T-helper 2 cell (primary cell): ENCODE data around the gene ZNF687.
"Not testable (repeated sequence)": the region's sequence is repeated elsewhere in the genome, so short reads cannot be mapped to it uniquely, and the experiment has no call there.

Source experiments
- DNase-seq, 5 experiments: peaks; one replicate each; pipeline versions ENCODE4 v3.0.0 to v3.0.0-alpha.2; 2012 to 2022
- total RNA-seq, 2 donors: gene quantifications; one replicate each; lab custom pipeline; 2026; lab: John Stamatoyannopoulos, UW

The ZNF687 gene, protein sequence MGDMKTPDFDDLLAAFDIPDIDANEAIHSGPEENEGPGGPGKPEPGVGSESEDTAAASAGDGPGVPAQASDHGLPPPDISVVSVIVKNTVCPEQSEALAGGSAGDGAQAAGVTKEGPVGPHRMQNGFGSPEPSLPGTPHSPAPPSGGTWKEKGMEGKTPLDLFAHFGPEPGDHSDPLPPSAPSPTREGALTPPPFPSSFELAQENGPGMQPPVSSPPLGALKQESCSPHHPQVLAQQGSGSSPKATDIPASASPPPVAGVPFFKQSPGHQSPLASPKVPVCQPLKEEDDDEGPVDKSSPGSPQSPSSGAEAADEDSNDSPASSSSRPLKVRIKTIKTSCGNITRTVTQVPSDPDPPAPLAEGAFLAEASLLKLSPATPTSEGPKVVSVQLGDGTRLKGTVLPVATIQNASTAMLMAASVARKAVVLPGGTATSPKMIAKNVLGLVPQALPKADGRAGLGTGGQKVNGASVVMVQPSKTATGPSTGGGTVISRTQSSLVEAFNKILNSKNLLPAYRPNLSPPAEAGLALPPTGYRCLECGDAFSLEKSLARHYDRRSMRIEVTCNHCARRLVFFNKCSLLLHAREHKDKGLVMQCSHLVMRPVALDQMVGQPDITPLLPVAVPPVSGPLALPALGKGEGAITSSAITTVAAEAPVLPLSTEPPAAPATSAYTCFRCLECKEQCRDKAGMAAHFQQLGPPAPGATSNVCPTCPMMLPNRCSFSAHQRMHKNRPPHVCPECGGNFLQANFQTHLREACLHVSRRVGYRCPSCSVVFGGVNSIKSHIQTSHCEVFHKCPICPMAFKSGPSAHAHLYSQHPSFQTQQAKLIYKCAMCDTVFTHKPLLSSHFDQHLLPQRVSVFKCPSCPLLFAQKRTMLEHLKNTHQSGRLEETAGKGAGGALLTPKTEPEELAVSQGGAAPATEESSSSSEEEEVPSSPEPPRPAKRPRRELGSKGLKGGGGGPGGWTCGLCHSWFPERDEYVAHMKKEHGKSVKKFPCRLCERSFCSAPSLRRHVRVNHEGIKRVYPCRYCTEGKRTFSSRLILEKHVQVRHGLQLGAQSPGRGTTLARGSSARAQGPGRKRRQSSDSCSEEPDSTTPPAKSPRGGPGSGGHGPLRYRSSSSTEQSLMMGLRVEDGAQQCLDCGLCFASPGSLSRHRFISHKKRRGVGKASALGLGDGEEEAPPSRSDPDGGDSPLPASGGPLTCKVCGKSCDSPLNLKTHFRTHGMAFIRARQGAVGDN
- 43.3 to 44.0 reads per million in 2 donors for total RNA-seq

DNA sequence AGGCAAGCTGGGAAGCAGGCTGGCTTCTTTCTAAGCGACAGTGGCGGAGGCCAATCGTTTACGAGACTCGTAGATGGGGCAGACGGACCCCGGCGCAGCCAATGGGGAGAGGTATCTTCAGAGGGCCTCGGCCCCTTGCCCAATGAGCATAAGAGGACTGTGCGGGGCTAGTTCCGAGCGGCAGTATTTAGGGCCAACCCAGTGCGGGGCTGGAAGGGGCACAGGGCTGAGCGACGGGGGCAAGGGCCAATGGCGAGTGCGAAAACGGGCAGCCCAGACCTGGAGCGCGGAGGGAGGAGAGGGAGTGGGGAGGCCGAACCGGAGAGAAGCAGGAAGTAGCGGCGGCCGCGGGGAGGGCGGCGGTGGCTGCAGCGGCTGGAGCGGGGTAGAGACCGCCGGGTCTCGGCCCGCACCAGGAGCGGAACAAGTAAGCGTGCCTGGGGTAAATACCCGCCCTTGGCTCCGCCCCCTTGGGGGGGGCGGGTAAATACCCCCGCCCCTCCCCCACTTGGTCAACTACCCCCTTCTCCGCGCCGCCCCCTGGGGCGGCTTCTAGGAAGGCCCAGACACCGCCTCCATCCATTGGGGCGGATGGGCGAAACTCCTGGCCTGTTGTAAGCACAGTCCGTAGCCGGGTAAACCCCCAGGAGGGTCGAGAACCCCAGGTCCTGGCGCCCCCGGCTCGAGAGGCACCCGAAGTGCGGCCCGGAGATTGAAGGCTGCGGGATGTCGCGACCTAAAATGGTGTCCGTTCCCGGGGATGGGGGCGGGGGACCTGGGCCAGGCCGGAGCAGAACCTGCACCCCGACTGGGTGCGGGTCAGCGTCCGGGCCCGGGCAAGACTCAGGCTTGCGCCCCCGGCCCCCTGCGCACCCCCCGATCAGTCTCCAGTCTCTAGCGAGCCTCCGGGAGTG lies at the start of gene ZNF687:
Gene ZNF687 (plus strand): TSS at position 331 of the 914 bp plus-strand sequence. CDS start 3,993 bp downstream, outside the sequence.
- DNase-seq, result peak; percentile 93 to 100 (median 97)

DNA sequence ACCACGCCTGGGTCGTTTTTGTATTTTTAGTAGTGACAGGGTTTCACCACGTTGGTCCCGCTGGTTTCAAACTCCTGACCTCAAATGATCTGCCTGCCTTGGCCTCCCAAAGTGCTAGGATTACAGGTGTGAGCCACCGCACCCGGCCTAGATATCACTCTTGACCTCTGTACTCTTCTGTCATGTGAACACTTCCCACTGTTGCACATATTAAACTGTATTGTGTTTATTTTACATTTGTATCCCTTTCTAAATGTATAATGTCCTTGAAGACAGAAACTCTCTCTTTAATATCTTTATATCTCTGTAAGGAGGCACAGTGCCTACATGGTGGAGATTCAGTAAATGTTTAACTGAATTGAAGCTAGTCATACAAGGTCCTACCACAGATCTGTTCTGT lies 46.9 kb upstream of the ZNF687 start:
- DNase-seq, result no peak

DNA sequence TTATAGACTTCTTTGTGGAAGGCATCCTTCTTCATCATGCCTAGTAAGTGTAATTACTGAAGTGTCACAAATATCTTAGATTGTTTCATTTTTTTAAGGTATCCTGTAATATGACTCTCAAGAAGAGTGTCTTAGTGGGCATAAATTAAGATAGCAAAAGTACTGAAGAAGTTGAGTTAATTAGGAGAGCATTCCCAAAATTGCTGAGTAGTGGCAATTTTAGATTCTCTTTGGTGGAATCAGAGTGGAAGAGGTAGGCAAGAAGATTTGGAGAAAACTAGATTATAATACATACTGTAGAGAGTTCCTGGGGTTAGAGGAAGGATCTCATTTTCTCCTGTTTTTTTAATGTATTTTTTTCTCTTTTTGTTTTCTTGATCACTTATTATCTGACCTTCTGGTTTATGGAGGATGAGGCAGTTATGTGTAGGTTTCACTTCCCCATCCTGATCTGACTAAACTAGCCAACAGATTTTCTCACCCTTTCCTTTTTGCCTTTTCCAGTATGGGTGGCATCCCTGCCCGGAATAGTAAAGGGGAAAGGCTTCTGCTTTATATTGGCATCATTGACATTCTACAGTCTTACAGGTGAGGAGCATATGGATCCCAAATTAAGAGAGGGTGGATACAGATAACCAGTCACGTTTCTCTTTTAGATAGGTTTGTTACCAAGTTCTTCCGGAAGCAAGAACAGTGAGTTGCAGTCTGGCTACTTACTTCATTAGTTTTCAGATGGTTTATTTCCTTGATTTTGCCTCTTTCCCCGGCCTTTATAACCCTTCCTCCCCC lies 44.2 kb upstream of the ZNF687 start:
- DNase-seq, result no peak

DNA sequence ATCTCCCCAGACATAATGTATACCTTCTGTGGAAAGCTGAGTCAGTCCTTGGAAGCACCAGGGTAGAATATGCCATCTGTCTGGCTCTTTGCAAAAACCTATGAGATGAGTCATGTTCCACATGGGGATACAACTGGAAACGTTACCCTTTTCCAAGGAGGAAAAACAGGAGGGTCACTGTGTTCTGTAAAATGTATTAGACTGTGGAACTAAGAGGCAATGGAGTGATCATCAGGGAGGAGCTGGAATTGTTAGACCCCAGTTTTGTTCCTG lies 43.7 kb upstream of the ZNF687 start:
- DNase-seq, result no peak

DNA sequence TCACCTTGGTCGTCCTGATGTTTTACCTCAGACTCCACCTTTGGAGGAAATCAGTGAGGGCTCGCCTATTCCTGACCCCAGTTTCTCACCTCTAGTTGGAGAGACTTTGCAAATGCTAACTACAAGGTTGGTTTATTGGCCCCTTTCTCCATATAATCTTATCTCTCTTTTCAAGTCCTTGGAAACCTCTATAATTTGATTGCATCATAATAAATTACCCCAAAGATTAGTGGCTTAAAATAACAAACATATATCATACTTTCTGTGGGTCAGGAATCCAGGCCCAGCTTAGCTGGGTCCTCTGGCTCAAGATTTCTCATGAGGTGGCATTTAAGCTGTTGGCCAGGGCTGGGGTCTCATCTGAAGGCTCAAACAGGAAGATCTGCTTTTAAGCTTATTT lies 39.7 kb upstream of the ZNF687 start:
- DNase-seq, result no peak

DNA sequence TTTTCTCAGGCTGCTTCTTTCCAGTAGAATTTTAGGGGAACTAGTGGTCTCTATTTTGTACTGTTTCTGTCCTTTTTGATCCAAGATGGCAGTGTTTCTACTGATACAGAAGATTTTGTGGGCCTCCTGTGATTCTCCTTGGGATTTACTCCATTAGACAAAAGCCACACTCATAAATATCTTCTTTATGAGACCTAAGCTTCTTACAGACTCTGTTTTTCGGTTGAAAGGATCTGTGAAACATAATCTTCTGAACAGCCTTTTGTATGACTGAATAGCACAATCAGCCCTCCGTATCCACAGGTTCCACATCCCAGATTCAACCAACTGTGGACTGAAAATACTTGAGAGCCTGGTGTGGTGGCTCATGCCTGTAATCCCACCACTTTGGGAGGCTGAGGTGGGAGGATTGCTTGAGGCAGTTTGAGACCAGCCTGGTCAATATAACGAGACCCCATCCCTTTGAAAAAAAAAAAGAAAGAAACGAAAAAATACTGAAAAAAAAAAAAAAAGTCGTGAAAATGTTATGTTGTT lies 38.3 kb upstream of the ZNF687 start:
- no peak for DNase-seq

DNA sequence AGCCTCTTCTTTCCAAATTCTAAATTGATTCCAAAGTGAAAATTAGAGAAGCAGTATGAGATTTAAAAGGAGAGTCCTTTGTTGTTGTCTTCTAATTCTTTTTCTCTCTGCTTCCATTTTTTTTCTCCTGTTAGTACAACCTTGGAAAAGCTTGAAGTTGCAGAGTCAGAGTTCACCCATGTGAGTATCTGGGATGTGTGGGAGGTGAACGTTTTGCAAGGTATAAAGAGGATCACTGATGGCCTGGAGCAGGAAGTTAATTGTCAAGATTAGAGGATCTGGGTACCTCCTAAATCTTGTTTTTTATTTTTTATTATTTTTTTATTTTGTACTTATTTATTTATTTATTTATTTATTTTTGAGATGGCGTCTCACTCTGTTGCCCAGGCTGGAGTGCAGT lies 35.3 kb upstream of the ZNF687 start:
- no peak for DNase-seq

DNA sequence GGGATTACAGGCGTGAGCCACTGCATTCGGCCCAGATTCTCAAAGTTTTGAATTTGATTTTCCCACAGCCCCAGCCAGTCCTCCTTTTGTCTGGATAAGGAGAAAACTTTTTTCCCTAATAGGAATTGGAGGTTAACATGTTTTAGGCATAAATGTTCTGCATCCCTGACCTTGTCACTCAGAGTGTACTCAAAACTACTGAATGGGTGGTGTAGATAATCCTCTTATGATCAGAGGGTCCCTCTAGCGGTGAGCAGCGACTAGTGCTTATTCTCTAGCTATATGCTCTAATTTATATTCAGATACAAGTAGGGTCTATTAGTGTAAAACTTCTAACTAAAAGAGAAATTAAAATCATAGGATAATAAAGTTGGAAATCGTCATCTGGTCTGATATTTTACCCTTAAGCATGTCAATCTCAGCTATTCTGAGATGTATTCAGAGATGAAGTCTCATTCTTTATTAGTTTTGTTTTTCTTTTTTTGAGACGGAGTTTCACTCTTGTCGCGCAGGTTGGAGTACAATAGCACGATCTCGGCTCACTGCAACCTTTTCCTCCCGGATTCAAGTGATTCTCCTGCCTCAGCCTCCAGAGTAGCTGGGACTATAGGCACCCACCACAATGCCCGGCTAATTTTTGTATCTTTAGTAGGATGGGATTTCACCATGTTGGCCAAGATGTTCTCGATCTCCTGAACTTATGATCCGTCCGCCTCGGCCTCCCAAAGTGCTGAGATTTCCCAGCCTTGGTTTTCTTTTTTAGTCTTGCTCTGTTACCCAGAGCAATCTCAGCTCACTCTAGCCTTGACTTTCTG lies 30.2 kb upstream of the ZNF687 start:
- peak in 4 of 5 experiments; percentile 43 to 83 (median 47) for DNase-seq

DNA sequence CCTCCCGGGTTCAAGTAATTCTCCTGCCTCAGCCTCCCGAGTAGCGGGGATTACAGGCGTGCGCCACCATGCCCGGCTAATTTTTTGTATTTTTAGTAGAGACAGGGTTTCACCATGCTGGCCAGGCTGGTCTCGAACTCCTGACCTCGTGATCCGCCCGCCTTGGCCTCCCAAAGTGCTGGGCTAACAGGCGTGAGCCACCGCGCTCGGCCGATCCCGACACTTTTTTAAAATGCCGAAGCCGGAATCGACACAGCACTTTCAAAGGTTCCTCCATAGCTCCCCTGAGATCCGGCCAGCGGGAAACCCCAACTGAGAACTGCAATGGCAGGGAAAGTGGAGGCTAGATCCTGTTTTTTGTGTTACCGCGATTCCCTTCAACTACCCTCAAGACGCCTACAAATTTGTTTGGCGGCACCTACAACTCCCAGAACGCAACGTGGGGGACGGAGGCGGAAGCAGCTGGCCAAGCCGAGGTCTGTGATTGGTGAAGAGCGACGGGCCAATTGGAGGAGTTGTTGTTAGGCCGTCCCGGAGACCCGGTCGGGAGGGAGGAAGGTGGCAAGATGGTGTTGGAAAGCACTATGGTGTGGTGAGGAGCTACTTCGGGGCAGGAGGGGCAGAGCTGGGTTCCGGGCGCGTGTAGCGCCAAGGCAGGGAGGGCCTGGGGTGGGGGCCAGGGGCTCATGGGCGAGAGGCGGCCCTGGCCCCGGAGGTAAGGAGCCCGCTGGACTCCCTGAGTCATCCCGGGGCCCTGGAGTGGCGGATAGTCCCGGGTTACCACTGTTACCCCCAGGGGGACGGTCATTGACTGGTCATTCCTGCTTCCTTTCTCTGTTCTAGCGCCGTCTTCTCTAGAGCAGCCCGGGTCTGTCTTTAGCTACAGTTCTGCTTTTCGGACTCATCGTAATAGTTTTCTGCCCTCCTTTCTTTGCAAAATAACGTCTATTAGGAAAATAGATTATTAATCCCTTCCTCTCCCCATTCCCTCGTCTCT lies 27.6 kb upstream of the ZNF687 start, which contains the start of gene PSMD4:
Gene PSMD4 (plus strand): TSS at position 518 of the 997 bp plus-strand sequence. CDS start 49 bp downstream, at position 567.
- DNase-seq, result peak; percentile 72 to 98 (median 90)

DNA sequence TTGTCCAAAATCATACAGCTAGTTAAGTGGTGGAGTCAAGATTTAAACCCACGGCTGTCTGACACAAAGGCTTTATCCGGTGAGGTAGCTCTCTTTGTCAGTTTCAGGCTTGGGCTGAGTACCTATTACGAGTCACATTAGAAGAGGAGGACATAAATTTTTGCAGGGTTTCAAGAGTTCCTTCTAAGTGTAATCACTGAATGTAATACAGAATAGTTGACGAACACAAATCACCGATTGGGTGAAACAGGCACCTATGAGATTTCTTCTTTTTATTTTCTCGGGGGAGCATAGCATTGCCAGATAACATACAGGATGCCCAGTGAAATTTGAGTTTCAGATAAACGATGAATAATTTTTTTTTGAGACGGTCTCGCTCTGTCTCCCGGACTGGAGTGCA lies 26.7 kb upstream of the ZNF687 start:
- DNase-seq, result peak in 1 of 5 experiments; percentile 13

DNA sequence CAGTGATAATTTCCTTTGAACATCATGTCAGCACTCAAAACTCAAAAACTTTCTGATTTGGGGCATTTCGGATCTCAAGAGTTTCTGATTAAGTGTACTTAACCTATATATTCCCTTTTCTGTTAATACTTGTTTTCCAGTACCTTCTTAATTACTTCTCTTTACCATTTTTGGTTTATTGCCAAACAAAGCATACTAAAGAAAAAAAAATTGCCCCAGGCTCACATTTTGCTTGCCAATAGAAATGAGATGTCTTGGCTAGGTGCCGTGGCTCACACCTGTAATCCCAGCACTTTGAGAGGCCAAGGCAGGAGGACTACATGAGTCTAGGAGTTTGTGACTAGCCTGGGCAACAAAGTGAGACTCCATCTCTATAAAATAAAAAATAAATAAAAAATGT lies 22.7 kb upstream of the ZNF687 start:
- no peak for DNase-seq

DNA sequence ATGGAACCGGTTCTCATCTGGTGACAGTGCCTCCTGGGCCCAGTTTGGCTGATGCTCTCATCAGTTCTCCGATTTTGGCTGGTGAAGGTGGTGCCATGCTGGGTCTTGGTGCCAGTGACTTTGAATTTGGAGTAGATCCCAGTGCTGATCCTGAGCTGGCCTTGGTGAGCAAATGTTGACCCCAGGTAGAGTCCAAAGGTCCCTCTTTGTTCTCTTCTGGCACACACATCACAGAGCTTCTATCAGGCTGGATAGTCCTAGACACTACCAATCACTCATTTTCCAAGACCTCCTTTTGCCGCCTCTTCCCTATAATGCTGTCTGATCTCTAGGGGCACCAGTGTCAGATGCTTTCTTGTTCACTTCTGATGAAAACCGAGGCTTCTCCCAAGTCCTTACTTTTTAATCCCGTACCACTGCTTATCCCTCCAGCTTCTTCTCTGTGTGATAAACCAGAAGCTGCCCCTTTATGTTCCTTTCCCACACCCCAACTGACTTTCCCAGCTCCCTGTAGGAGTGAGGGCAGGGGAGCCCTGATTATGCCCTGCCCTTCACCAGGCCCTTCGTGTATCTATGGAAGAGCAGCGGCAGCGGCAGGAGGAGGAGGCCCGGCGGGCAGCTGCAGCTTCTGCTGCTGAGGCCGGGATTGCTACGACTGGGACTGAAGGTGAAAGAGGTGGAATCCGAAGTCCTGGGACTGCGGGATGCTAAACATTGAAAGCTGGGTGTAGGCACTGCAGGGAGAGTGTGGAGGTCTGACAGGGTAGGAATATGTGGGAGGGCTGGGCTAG lies 16.5 kb upstream of the ZNF687 start:
- DNase-seq, result no peak

DNA sequence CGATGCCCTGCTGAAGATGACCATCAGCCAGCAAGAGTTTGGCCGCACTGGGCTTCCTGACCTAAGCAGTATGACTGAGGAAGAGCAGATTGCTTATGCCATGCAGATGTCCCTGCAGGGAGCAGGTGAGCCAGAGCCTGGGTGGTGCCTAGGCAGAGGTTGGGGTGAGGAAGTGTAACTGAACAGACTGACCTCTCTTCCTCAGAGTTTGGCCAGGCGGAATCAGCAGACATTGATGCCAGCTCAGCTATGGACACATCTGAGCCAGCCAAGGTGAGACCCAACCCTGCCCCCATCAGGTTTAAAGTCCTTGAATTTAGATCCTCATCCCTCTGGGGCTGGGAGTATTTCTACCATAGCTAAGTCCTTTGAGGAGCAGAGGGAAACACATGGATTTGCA lies 15.8 kb upstream of the ZNF687 start:
- no peak for DNase-seq

DNA sequence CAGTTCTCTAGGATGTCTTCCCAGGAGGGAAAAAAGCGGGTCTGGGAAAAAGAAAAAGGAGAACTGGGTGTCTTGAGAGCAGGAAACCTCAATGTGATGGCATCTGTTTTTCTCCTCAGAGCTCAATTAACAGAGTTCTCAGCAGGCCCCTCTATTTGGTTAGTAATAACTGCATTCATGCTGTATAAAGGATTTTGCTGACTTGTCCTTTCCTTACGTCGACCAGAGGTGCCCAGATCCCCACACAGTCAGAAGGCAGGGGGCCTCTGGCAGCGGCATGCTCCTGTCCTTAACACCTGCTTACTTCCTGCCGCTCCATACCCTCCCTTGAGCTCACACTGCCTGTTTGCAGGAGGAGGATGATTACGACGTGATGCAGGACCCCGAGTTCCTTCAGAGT lies 15.3 kb upstream of the ZNF687 start:
- DNase-seq, result no peak

DNA sequence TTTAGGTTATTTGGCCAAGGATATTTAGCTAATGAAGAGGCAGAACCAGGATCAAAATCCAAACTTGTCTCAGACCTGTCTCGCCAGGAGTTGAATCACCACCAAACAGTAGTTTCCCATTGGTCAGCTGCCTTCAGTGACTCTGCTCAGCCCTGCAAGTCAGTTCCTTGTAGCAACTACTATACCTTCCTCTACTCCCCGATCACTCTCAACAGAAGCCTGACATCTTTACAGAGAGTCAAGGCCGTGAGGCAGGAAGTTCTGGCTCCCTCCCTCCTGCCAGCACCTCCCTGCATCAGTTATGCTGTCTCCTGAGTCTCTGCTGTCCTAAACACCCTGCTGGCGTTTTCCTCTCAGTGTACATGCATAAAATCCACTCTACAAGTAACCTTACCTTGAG lies 14.3 kb upstream of the ZNF687 start:
- no peak for DNase-seq

DNA sequence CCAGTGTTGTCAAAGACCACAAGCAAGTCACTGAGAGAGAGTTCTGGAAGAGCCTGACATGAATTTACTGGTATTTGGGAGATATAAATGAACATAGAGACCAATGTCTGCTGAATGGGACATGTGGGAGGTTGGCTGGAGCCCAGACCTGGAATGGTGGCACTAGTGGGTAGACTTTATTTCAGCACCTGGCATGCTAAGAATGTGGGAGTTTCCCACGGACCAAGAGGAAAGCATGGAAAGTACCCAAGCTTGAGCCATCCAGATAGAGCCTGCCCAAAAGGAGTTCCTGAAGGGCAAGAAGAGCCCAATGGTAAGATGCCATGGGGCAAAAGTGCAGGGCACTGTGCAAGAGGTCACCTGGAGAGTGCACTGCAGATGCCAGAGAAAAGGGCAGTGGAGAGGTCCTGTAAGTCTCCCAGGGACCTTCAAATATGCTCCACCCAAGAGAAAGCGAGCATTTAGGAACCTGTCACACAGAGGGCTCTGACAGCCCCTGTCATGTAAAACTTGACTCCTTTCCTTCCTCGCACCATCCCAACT lies 8.1 kb upstream of the ZNF687 start:
- no peak for DNase-seq

DNA sequence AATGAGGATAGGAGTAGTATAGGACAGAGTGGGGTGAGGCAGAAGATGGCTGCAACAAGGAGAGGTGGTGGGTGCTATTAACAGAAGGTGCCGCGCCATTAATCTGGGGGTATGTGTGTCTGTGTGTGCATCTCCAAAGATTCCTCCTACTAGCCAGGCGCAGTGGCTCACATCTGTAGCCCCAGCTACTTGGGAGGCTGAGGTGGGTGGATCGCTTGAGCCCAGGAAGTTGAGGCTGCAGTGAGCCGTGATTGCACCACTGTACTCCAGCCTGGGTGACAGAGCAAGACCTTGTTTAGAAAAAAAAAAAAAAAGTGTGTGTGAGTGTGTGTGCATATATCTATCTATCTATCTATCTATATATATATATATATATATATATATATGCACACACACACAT lies 6.8 kb upstream of the ZNF687 start:
- DNase-seq, result not testable (repeated sequence)
